HG02938 (cell line): Measurements from ENCODE around the gene RFTN2.
"Not testable (repeated sequence)": the region's sequence is repeated elsewhere in the genome, so short reads cannot be mapped to it uniquely, and the experiment has no call there.

Experiments
- ATAC-seq: cut with Tn5 transposase; IDR thresholded peaks from one replicate; pipeline ENCODE4 v1.9.1; 2021; ENCODE audit warnings: mild to moderate bottlenecking, moderate library complexity; ENCODE audit not compliant: unreplicated experiment

Gene RFTN2

GRCh38 chr2:197555467-197555866 lies 119.9 kb downstream of the RFTN2 start:
- no peak for ATAC-seq

GRCh38 chr2:197551260-197551659 lies 124.1 kb downstream of the RFTN2 start:
- not testable (repeated sequence) for ATAC-seq

GRCh38 chr2:197548582-197548981 lies 126.8 kb downstream of the RFTN2 start:
- ATAC-seq = no peak

GRCh38 chr2:197547163-197547900 lies 128.1 kb downstream of the RFTN2 start:
- no peak for ATAC-seq

GRCh38 chr2:197543206-197543605 lies 132.2 kb downstream of the RFTN2 start:
- ATAC-seq = no peak

GRCh38 chr2:197539734-197540133 lies 135.7 kb downstream of the RFTN2 start:
- ATAC-seq = no peak

- no peak for ATAC-seq
Observed at GRCh38 chr2:197538412-197538811, 137.0 kb downstream of the RFTN2 start.
